GM21360 (cell line): ENCODE data around the gene SULT2B1.
"Not testable (repeated sequence)": the region's sequence is repeated elsewhere in the genome, so short reads cannot be mapped to it uniquely, and the experiment has no call there.

ENCODE experiments used
- ATAC-seq: cut with Tn5 transposase; IDR thresholded peaks from one replicate; pipeline ENCODE4 v1.9.1; 2021; ENCODE audit warnings: mild to moderate bottlenecking, moderate library complexity; ENCODE audit not compliant: unreplicated experiment

The SULT2B1 gene

GRCh38 chr19:48618278-48618915 is 66.4 kb downstream of the SULT2B1 start:
- ATAC-seq: no peak

- peak; percentile 77 for ATAC-seq
Measured at GRCh38 chr19:48618916-48619691, 67.1 kb downstream of the SULT2B1 start, which contains the start of the genes RPL18 and SPHK2. Gene RPL18, minus strand, starts transcription at chr19:48619178. Its CDS starts 35 bp downstream, at chr19:48619143. Gene SPHK2, plus strand, starts transcription at chr19:48619506. Its CDS starts 1,009 bp downstream, at chr19:48620515.

GRCh38 chr19:48619692-48620585 is 68.0 kb downstream of the SULT2B1 start:
- peak; percentile 3 for ATAC-seq

GRCh38 chr19:48623556-48624066 is 71.6 kb downstream of the SULT2B1 start:
- no peak for ATAC-seq

GRCh38 chr19:48624067-48624594 is 72.2 kb downstream of the SULT2B1 start:
- peak; percentile 63 for ATAC-seq

- no peak for ATAC-seq
Measured at GRCh38 chr19:48624791-48625723, 73.1 kb downstream of the SULT2B1 start.

GRCh38 chr19:48625891-48626327 is 73.9 kb downstream of the SULT2B1 start:
- no peak for ATAC-seq

GRCh38 chr19:48627201-48627864 is 75.4 kb downstream of the SULT2B1 start:
- no peak for ATAC-seq

- ATAC-seq: no peak
Measured at GRCh38 chr19:48627865-48628314, 75.9 kb downstream of the SULT2B1 start.

- no peak for ATAC-seq
Measured at GRCh38 chr19:48628486-48629296, 76.7 kb downstream of the SULT2B1 start.

GRCh38 chr19:48629297-48629598 is 77.3 kb downstream of the SULT2B1 start:
- ATAC-seq: no peak

GRCh38 chr19:48629599-48630295 is 77.8 kb downstream of the SULT2B1 start:
- no peak for ATAC-seq

GRCh38 chr19:48630296-48631063 is 78.5 kb downstream of the SULT2B1 start:
- ATAC-seq: no peak

GRCh38 chr19:48631225-48631624 is 79.3 kb downstream of the SULT2B1 start:
- ATAC-seq: no peak

GRCh38 chr19:48632286-48632685 is 80.3 kb downstream of the SULT2B1 start:
- ATAC-seq: not testable (repeated sequence)

- ATAC-seq: no peak
Measured at GRCh38 chr19:48632692-48633147, 80.7 kb downstream of the SULT2B1 start.
